Calu3 (cell line): ENCODE data around the gene FAM111A. TPM values are rescaled to one million over a fixed set of nuclear protein-coding genes. Genes with fewer than 3 reads are reported as not detected.

Experiments
- BruUV-seq: library from RNA; stranded (reverse); fragments of 400-500 nt; replicated peaks from 2 replicates; lab custom pipeline; 2021; lab: Mats Ljungman, UMichigan
- CTCF ChIA-PET: fragments of 300-600 bp; sonication (Branson Sonifier 250); formaldehyde crosslinking; loops from one replicate; lab custom pipeline; 2022; ENCODE audit warnings: antibody characterized with exemption; lab: Charles Lee
- DNase-seq: peaks from one replicate; pipeline ENCODE4 v3.0.0; 2022
- H3K27ac Mint-ChIP-seq: one replicate; pipeline ENCODE4 v1.8.0; 2022; ENCODE audit warnings: mixed read lengths; ENCODE audit not compliant: unreplicated experiment
- H3K27me3 Mint-ChIP-seq: one replicate; pipeline ENCODE4 v1.8.0; 2022; ENCODE audit warnings: mixed read lengths; ENCODE audit not compliant: unreplicated experiment
- H3K36me3 Mint-ChIP-seq: one replicate; pipeline ENCODE4 v1.8.0; 2022; ENCODE audit warnings: mild to moderate bottlenecking, moderate library complexity, mixed read lengths; ENCODE audit not compliant: insufficient read depth, unreplicated experiment
- H3K4me1 Mint-ChIP-seq: one replicate; pipeline ENCODE4 v1.8.0; 2022; ENCODE audit warnings: mild to moderate bottlenecking, low read depth, mixed read lengths; ENCODE audit not compliant: unreplicated experiment
- H3K4me3 Mint-ChIP-seq: one replicate; pipeline ENCODE4 v1.8.0; 2022; ENCODE audit warnings: mild to moderate bottlenecking, low read depth, moderate library complexity, mixed read lengths; ENCODE audit not compliant: unreplicated experiment
- H3K9me3 Mint-ChIP-seq: one replicate; pipeline ENCODE4 v1.8.0; 2022; ENCODE audit warnings: low read depth, mixed read lengths; ENCODE audit not compliant: unreplicated experiment
- intact Hi-C: fragments of 100-400 bp; cut with micrococcal nuclease; formaldehyde crosslinking; loops from one replicate; pipeline ENCODE4 v1.10.0; 2022; ENCODE audit not compliant: unreplicated experiment
- total RNA-seq: library from RNA; stranded (reverse); gene quantifications from 2 replicates; pipeline ENCODE4 v1.2.3, GENCODE V29; 2022
- TF ChIP-seq, protein P1 (sequence below): fragments of 200-600 bp; IDR thresholded peaks from one replicate; pipeline ENCODE4 v1.8.0; 2022; ENCODE audit warnings: antibody characterized with exemption; ENCODE audit not compliant: unreplicated experiment

Gene FAM111A
- total RNA-seq, 1 experiment from 2014 or later: 87.9 TPM

GRCh38 chr11:59172345-59173079, 29.9 kb downstream of the FAM111A start:
- no TSS peak for BruUV-seq
- peaks cover 3% of the 10 kb centered on the region for H3K9me3 Mint-ChIP-seq
- H3K36me3 Mint-ChIP-seq: peaks cover 35% of the 10 kb centered on the region
- CTCF ChIA-PET: interaction anchor here (0.6 to 3.3 kb wide), 17 partner anchors 10 to 481 kb away, joined by 3 to 137 read pairs (median 6); partner anchors contain the start of gene OR5A2
- peak; percentile 54 for DNase-seq
- TF ChIP-seq, protein P1, sequence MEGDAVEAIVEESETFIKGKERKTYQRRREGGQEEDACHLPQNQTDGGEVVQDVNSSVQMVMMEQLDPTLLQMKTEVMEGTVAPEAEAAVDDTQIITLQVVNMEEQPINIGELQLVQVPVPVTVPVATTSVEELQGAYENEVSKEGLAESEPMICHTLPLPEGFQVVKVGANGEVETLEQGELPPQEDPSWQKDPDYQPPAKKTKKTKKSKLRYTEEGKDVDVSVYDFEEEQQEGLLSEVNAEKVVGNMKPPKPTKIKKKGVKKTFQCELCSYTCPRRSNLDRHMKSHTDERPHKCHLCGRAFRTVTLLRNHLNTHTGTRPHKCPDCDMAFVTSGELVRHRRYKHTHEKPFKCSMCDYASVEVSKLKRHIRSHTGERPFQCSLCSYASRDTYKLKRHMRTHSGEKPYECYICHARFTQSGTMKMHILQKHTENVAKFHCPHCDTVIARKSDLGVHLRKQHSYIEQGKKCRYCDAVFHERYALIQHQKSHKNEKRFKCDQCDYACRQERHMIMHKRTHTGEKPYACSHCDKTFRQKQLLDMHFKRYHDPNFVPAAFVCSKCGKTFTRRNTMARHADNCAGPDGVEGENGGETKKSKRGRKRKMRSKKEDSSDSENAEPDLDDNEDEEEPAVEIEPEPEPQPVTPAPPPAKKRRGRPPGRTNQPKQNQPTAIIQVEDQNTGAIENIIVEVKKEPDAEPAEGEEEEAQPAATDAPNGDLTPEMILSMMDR: no peak
- intact Hi-C loops: loop anchor here (2.0 kb wide), 1 partner anchor 90 kb away; no protein-coding TSS in a partner anchor
- peaks cover 32% of the 10 kb centered on the region for H3K4me1 Mint-ChIP-seq
- H3K4me3 Mint-ChIP-seq: no peak overlapping the region
- peak overlapping the region; percentile 82 for H3K27ac Mint-ChIP-seq
- H3K27me3 Mint-ChIP-seq: no peaks in the 10 kb centered on the region

DNA sequence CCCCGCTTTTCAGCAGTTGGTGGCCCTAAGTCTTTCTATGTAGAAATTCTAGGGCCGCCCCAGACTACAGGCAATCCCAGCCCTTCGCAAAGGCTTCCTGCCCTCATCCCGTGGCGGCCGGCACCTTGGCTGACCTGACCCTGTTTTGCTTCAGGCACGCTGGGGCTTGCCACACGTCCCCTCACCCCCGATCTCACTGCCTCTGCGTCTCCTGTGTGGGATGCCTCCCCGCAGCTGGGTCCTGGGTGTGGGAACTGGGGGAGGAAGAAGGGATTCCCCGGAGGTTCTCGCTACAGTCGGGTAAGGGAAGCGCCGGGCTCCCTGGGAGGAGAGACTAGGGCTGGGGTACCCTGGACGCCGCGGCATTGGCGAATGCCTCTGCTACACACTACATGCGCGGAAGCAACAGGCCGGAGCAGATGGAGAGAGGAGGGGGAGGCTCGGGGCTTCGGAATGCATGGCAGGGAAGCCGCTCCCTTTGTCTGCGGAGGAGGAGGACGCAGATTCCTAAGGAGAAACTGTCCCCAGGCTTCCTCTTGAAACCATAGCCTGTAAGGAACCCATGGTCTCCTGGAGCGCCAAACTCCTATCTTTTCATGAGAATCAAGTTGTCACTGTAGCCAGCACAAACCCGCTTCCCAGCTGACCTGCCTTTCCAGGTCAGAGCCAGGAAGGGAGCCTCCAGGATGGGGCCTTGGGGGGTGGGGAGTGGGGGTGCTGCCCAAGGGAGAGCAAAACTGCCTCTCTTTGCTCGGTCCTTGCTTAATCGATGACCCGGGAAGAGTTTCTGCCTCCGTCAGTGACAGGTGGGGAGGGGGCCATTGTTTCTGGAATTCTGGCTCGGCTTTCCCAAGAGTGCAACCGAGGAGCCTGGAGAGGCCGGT, 30.7 kb downstream of the FAM111A start:
- peak overlapping the region; percentile 82 for H3K27ac Mint-ChIP-seq
- H3K4me3 Mint-ChIP-seq: no peak overlapping the region
- peaks cover 40% of the 10 kb centered on the region for H3K4me1 Mint-ChIP-seq
- peaks cover 5% of the 10 kb centered on the region for H3K9me3 Mint-ChIP-seq
- BruUV-seq: no TSS peak
- no peaks in the 10 kb centered on the region for H3K27me3 Mint-ChIP-seq
- H3K36me3 Mint-ChIP-seq: peaks cover 41% of the 10 kb centered on the region
- CTCF ChIA-PET: interaction anchor here (0.6 to 3.3 kb wide), 5 partner anchors 11 to 48 kb away, joined by 3 to 57 read pairs (median 7); no protein-coding TSS in a partner anchor
- intact Hi-C loops: loop anchor here (2.0 kb wide), 1 partner anchor 89 kb away; no protein-coding TSS in a partner anchor
- peak; percentile 26 for DNase-seq
- TF ChIP-seq, protein P1: no peak

- H3K4me1 Mint-ChIP-seq: peaks cover 44% of the 10 kb centered on the region
- H3K27me3 Mint-ChIP-seq: no peaks in the 10 kb centered on the region
- TF ChIP-seq, protein P1: no peak
- H3K9me3 Mint-ChIP-seq: peaks cover 5% of the 10 kb centered on the region
- TSS peak; percentile 79 for BruUV-seq
- H3K36me3 Mint-ChIP-seq: peaks cover 47% of the 10 kb centered on the region
- CTCF ChIA-PET: interaction anchor here (0.6 to 3.3 kb wide), 7 partner anchors 10 to 126 kb away, joined by 3 to 57 read pairs (median 7); no protein-coding TSS in a partner anchor
- H3K27ac Mint-ChIP-seq: peak overlapping the region; percentile 82
- no peak overlapping the region for H3K4me3 Mint-ChIP-seq
- intact Hi-C loops: loop anchor here (2.0 kb wide), 1 partner anchor 89 kb away; no protein-coding TSS in a partner anchor
- DNase-seq: peak; percentile 81
Measured at GRCh38 chr11:59173964-59174663, 31.5 kb downstream of the FAM111A start.

- H3K4me1 Mint-ChIP-seq: peaks cover 44% of the 10 kb centered on the region
Measured at GRCh38 chr11:59174664-59175033, 32.0 kb downstream of the FAM111A start.

More at GRCh38 chr11:59174664-59175033, 32.0 kb downstream of the FAM111A start:
- Mint-ChIP-seq H3K4me3 (no peak overlapping the region), H3K36me3 (peaks cover 52% of the 10 kb centered on the region), H3K27ac (peak overlapping the region; percentile 82), H3K27me3 (no peaks in the 10 kb centered on the region), H3K9me3 (peaks cover 5% of the 10 kb centered on the region)
- TF ChIP-seq, protein P1: no peak
- intact Hi-C loops: no loop called here
- CTCF ChIA-PET: interaction anchor here (0.6 to 3.3 kb wide), 7 partner anchors 10 to 125 kb away, joined by 3 to 57 read pairs (median 7); no protein-coding TSS in a partner anchor
- BruUV-seq: no TSS peak
- DNase-seq: peak; percentile 44
